ENCODE data around the gene TMEM125.

DNA sequence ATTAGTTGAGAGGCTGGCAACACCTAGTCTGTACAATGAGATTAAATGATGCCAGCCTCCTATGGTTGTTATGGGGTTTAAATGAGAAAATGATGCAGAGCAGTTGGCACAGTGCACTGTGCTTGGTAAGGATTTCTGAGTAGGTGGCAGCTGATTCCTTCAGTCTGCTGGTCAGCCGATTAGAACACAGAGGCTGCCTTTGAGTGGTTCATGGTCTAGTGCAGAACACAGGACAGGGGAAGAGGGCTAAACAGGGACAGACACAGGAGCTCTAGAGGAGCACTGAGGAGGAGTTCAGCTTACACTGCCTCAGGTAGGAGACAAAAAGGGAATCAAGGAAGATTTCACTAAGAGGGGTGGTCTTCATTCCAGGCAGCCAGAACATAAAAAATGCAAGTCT is 32.4 kb downstream of the TMEM125 start:
- TF ChIP-seq POLR2A (IDR thresholded peaks at IDR 0.05) (no peak), CTCF (IDR thresholded peaks at IDR 0.05) (no peak)
